HUDEP-2 (cell line): ENCODE data around the gene ADAP1.

Source experiments
- DNase-seq, 76 experiments: peaks; one replicate each; lab custom pipeline; 2025; ENCODE audit not compliant: unreplicated experiment in 76 of 76; lab: John Stamatoyannopoulos, UW

The ADAP1 gene

GRCh38 chr7:940599-941408 lies 13.7 kb downstream of the ADAP1 start:
- DNase-seq, result no peak

GRCh38 chr7:939843-940242 lies 14.6 kb downstream of the ADAP1 start:
- no peak for DNase-seq

- DNase-seq, result no peak
Observed at GRCh38 chr7:938546-939185, 15.8 kb downstream of the ADAP1 start.

- no peak for DNase-seq
Observed at GRCh38 chr7:937856-938484, 16.5 kb downstream of the ADAP1 start.

GRCh38 chr7:936386-937054 lies 18.0 kb downstream of the ADAP1 start:
- peak in 2 of 76 experiments; percentile 9 to 10 for DNase-seq

GRCh38 chr7:935874-936385 lies 18.6 kb downstream of the ADAP1 start:
- DNase-seq, result no peak

GRCh38 chr7:935164-935873 lies 19.2 kb downstream of the ADAP1 start:
- no peak for DNase-seq

GRCh38 chr7:934469-935163 lies 19.9 kb downstream of the ADAP1 start:
- no peak for DNase-seq

GRCh38 chr7:932651-932975 lies 21.9 kb downstream of the ADAP1 start:
- DNase-seq, result no peak

- no peak for DNase-seq
Observed at GRCh38 chr7:931871-932650, 22.4 kb downstream of the ADAP1 start.

- DNase-seq, result no peak
Observed at GRCh38 chr7:930975-931758, 23.3 kb downstream of the ADAP1 start.

GRCh38 chr7:929311-929711 lies 25.2 kb downstream of the ADAP1 start:
- DNase-seq, result no peak

GRCh38 chr7:927031-927671 lies 27.3 kb downstream of the ADAP1 start:
- no peak for DNase-seq

GRCh38 chr7:926061-927030 lies 28.1 kb downstream of the ADAP1 start:
- DNase-seq, result no peak

GRCh38 chr7:925601-926000 lies 28.9 kb downstream of the ADAP1 start:
- DNase-seq, result peak in 62 of 76 experiments; percentile 4 to 82 (median 56)

- peak in 14 of 76 experiments; percentile 7 to 44 (median 20) for DNase-seq
Observed at GRCh38 chr7:924541-925231, 29.8 kb downstream of the ADAP1 start.
